CD4-positive, alpha-beta T cell treated with Interleukin-10 for 1 hour (primary cell): ENCODE data around the gene ATP9B.

Experiments
- DNase-seq: peaks from one replicate; pipeline ENCODE4 v3.0.0-alpha.2; 2020

ATP9B gene

DNA sequence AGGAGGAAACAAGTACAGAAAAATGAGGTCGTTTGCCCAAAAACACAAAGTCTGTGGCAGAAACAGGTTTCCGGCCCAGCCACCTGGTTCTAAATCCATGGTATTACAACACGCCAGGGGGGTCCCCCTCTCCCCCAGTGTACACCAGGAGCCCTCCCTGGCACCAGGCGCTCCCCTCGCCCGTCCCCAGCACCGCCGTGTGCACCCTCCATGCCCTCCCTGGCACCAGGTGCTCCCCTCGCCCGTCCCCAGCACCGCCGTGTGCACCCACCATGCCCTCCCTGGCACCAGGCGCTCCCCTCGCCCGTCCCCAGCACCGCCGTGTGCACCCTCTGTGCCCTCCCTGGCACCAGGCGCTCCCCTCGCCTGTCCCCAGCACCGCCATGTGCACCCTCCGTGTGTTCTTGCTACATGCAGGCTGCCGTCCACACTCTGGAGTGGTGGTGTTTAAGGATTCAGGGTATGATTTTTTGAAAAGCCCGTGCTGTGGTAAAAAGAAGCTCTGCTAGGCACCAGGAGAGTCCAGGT lies 266.7 kb downstream of the ATP9B start:
- no peak for DNase-seq

DNA sequence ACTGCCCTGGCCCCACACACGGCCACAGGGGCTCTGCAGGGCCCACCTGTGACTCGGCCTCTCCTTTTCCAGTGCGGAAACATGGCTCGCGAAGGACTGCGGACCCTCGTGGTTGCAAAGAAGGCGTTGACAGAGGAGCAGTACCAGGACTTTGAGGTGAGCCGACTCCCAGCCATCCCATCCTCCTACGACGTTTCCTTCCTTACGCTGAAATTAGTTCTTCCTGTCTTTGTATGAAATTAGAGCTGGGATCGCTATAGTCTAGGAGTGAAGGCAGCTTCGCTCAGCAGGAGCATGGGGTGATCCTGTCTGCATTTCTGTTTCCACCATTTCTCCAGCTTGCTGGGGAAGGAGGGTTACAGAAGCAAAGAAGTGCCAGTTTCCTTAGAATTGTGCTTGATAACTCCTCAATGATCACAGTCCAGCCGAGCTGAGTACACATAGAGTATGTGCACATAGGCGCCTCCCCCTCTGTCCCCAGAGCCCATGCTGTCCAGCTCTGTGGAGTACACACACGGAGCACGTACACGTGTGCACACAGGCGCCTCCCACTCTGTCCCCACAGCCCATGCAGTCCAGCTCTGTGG lies 267.5 kb downstream of the ATP9B start:
- DNase-seq, result no peak

DNA sequence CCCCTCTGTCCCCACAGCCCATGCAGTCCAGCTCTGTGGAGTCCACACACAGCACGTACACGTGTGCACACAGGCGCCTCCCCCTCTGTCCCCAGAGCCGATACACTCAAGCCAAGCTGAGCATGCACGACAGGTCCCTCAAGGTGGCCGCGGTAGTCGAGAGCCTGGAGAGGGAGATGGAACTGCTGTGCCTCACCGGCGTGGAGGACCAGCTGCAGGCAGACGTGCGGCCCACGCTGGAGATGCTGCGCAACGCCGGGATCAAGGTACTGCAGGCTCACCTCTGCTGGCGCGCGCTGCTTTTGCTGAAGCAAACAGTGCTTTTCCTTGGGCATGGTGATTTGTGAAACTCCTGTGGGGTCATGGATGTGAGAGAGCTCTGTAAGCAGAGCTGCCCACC lies 268.0 kb downstream of the ATP9B start:
- DNase-seq, result no peak

DNA sequence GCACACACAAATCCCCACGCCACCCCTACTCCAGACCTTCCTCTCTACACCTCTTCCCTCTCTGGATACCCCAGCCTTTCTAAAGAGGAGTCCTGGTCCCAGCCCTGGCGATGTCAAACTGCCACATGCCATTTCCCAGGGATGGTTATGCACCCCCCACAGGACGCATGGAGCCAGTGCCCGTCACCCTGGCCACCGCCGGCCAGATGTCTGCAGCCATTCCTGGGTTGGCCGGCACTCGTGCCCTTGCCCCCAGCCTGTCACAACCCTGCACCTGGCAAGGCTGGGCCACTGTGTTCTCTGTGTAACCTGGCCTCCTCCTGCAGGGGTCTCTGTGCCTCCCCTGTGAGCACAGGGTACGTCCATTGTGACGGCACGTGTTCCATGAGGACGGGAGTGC lies 268.4 kb downstream of the ATP9B start:
- DNase-seq, result no peak

DNA sequence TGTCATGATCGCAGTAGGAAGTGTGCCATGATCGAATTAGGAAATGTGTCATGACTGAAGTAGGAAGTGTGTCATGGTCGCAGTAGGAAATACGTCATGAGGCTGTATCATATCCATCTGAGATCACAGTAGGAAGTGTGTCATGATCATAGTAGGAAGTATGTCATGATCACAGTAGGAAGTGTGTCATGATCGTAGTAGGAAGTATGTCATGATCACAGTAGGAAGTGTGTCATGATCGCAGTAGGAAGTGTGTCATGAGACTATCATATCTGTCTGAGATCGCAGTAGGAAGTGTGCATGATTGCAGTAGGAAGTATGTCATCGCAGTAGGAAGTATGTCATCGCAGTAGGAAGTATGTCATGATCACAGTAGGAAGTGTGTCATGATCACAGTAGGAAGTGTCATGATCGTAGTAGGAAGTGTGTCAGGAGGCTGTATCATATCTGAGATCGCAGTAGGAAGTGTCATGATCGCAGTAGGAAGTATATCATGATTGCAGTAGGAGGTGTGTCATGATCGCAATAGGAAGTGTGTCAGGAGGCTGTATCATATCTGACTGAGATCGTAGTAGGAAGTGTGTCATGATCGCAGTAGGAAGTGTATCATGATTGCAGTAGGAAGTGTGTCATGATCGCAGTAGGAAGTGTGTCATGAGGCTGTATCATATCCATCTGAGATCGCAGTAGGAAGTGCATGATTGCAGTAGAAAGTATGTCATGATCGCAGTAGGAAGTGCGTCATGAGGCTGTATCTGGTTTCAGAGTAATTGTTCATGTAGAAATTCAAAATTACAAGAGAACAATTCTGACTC lies 270.1 kb downstream of the ATP9B start:
- no peak for DNase-seq

DNA sequence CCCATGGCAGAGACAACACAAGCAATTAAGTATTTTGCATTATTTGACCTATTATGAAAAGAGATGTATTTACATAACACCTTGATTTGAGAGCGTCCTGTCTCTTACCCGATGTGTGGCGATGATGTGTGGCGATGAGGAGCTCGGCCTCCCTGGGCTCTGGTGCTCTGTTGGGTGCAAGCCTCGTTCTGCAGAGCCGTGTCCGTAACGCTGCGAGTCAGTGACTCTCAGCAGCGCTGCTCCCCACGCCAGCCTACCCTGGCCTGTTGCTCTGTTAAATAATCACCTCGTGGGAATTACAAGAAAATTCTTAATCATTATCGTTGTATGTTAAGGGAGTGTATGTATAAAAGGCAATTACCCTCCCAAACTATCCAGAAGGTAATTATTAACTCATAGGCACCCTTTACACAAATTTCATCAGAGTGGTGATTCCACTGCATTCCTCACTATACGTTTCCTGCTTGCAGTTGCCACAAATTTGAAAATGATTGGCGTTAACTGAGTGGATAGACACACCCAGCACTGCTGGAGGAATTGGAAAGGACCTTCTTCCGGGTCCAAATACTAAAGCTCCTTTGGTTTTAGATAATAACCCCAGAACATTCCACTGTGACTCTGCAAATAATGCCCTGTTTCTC lies 274.5 kb downstream of the ATP9B start:
- no peak for DNase-seq

DNA sequence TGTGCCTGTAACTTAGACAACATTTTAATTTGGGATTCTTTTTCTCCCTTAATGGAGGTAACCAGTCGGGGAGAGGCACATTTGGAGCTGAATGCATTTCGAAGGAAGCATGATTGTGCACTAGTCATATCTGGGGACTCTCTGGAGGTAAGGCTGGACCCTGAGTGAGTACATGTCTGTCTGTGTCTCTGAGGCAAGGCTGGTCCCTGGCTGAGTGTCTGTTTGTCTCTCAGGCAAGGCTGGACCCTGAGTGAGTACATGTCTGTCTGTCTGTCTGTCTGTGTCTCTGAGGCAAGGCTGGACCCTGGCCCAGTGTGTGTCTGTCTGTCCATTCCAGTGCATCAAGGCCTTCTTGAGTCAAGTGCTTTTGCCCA lies 275.0 kb downstream of the ATP9B start:
- DNase-seq, result no peak

DNA sequence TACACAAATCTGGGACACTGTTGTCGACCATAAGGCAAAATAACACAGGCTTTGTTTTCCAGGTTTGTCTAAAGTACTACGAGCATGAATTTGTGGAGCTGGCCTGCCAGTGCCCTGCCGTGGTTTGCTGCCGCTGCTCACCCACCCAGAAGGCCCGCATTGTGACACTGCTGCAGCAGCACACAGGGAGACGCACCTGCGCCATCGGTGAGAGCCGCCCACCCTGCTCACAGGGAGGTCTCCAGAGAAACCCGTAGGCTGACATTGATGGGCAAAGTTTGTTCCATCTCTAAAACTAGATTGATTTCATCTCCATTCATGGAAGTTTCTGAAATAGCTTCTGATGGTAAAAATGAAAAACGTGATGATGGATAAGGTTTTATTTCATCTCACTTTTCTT lies 276.2 kb downstream of the ATP9B start:
- no peak for DNase-seq

DNA sequence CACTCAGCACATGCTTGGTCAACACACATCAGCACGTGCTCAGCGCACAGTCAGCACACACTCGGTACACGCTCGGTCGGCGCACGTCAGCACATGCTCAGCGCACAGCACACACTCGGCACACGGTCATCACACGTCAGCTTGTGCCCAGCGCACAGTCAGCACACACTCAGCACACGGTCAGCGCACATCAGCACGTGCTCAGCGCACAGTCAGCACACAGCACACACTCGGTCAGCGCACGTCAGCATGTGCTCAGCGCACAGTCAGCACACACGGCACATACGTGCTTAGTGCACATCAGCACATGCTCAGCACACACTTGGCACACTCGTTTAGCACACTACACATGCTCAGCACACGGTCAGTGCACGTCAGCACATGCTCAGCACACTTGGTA lies 276.8 kb downstream of the ATP9B start:
- DNase-seq, result no peak

DNA sequence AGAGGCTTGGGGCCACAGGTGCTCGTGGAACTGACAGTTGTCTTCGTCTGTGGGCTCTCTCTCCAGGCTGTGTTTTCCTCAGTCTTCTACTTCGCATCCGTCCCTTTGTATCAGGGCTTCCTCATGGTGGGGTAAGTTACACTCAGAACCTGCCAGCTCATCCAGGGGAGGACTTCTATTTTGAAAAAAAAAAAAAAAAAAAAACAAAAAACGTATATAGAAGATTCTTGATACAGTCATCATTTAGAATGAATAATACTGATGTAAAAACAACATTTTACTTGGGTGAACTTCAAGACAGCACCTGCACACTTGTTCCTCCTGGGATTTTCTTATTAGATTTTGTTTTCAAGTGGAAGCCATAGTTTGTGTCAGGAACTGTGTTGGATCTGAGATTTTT lies 278.9 kb downstream of the ATP9B start:
- DNase-seq, result no peak

DNA sequence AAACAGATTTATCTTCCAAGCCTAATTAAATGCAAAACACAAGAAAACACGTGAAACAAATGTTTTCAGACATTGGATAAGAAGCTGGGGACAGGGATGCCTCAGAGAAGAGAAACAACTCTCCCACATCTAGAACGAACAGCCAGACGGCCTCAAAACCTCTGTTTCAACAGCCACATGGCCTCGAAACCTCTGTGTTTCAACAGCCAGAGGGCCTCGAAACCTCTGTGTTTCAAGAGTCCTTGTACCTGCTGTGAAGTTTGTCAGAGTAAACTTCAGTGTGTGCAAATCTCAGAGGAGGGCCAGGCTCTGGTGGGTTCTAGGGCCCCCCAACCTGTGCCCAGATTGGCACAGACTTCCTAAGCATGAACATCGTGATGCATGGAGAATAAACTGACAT lies 283.2 kb downstream of the ATP9B start:
- DNase-seq, result no peak

DNA sequence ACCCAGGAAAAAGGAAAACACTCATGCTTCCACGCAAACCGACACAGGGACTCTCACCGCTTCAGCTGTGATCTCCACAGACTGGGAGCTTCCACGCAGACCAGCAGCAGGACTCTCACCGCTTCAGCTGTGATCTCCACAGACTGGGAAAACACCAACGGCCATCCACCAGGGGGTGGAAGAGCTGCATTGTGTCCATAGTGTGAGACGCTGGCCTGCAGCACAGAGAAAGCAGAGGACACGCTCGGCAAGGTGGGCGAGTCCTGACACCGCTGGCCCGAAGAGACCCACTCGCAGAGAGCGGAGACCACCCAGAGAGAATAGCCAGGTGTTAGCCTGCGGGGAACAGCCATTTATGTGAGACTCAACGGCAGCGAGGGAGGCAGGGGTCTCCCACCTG lies 284.1 kb downstream of the ATP9B start:
- DNase-seq, result no peak

DNA sequence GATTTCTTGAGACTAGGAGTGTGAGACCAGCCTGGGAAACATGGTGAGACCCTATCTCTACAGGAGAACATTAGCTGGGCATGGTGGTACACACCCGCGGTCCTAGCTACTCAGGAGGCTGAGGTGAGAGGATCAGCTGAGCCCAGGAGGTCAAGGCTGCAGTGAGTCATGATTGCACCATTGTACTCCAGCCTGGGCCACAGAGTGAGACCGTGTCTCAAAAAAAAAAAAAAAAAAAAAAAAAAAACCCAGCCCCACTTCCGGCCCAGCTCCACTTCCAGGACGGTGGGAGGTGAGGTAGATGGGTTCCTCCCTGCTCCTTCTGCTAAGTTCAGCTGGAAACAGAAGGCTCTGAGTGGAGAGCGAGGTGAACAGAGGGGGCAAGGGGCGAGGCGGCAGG lies 285.2 kb downstream of the ATP9B start:
- DNase-seq, result no peak

DNA sequence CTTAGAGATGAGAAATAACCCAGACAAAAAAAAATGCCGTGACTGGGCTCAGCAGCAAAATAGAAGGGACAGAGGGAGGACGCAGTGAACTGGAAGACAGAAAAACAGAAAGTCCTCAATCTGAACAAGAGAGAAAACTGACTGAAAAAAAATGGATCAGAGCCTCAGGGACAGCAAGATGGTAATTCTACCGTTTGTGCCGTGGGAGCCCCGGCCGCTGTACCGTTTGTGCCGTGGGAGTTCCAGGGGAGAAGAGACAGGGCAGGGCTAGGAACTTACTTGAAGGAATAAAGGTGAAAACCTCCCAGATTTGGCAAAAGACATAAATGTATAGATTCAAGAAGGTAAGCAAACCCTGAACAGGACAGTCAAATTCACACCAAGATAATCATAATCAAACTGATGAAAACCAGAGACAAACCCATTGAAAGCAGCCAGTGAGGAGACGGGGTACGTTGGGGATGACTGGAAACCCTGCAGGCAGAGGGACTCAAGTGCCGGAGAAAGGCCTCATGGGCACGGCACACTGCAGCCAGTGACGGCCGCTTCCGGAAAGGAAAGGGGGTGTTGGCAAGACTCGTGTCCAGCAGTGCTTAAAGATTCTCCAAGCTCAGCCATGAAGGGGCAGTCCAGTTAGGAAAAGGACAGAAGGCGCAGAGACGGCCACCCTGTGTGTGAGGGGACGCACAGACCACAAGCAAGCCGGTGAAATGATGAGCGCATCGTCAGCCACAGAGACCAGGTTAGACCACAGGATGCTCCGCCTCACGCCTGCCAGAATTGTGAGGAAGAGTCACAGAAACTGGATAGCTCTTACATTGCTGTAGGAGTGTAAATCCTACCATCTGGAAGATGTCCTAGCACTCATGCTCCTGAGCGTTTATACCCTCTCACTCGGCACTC lies 286.5 kb downstream of the ATP9B start:
- no peak for DNase-seq

DNA sequence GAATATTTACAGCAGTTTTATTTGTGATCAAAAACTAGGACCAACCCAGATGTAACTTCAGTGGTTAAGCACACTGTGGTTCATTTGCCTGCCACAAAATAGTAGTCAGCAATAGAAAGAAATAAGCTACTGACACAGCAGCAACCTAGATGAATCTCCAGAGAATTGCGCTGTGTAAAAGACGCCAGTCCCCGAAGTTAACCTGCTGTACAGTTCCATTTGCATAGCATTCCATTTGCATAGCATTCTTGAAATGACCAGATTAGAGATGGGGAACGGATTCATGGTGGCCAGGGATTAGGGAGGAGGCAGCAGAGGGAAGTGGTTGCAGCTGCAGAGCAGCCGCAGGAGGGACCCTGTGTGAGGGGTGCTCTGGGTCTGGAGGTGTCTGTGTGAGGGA lies 287.2 kb downstream of the ATP9B start:
- no peak for DNase-seq

DNA sequence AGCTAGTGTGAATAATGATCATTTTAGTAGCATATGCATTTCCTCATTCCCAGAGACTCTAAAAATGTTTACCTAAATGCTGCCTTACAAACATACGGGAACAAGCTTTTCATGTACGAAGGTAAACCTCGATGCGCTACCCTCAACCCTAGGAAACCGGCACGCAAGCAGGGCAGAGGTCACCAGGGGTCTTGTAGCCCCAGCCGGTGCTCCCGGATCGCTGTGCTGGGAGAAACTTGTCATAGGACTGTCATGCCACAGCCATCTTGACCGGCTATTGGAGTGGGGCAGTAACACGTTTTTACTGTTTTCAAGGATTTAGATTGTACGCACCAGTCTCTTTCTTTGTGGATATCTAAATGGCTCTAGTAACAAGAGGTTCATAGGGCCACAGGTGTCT lies 291.7 kb downstream of the ATP9B start:
- DNase-seq, result no peak

DNA sequence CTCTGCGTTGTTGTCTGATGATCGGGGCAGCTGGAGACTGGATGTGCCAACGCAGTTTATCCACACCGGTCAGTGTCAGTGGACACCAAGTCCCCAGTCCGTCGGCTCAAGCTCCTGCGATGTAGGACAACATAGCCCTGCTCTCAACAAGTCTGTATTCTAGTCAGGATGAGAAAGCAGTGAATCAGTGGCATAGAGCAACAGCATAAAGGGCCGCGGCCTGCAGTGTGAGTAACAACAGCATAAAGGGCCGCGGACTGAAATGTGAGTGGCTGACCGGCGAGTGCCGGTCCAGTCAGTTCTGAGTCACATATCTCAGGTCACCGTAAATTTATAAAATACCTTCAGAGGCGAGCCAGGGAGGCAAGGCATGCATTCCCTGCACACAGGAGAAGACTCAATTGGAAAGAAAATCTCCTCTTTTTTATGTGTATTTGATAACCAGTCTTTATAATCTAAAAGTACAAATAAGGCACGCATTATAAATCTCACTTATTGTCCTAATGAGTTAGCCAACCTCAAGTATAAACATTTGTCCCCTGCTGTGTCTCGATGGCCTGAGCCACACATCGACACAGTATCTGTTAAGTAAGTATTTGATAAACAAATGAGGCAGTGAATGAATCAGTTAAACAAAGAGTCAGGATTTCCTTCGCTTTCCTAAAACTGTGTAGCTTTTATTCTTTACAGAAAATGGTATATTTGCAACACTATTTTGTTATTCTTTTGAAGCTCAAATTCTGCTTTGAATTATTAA lies 292.8 kb downstream of the ATP9B start:
- DNase-seq, result no peak

DNA sequence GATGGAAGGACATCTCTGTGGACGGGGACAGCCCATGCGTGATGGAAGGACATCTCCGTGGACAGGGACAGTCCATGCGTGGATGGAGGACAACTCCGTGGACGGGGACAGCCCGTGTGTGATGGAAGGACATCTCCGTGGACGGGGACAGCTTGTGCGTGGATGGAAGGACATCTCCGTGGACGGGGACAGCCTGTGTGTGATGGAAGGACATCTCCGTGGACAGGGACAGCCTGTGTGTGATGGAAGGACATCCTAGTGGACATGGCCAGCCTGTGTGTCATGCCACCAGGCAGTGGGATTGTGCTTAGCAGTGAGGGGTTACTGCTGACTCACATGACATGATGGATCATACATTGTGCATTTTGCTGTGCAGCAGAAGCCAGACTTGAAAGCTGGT lies 296.5 kb downstream of the ATP9B start:
- no peak for DNase-seq

DNA sequence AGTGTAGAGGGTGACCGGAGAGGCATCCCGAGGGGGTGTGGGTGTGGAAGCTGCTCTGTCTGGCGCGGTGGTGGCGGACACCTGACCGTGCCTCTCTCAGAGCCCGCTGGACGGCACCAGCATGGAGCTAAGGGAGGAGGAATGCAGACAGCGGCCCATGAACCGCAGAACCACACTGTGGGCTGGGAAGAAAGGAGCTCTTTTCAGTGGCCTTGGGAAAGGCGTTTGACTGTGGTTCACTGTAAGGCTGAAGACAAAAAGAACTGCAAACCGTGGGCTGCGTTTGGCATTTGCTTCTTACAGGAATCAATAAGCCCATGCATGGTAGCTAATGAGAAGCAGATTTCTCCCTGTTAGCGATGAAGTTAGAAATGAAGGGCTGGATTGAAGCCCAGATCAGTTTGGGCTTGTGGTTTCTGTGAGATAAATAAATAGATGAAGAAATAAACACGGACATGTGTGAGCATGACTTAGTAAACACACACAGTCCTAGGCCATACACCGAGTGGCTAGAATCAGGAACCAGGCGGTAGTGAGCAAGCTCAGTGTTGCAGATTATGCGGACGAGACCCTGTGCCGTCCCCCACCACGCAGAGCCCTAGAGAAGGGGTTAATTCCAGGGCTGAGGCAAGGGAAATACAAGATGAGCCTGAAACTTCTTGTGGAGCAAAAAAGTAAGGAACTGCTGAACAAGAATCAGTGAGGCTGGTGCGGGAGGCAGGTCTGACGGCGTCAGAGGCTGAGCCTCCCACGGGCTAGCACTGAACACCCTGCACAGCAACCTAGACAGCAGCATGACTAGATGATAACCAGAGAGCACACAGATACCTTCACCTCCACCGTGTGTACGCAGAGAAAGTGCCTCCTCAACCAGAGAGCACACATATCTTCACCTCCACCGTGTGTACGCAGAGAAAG lies 297.2 kb downstream of the ATP9B start:
- DNase-seq, result no peak

DNA sequence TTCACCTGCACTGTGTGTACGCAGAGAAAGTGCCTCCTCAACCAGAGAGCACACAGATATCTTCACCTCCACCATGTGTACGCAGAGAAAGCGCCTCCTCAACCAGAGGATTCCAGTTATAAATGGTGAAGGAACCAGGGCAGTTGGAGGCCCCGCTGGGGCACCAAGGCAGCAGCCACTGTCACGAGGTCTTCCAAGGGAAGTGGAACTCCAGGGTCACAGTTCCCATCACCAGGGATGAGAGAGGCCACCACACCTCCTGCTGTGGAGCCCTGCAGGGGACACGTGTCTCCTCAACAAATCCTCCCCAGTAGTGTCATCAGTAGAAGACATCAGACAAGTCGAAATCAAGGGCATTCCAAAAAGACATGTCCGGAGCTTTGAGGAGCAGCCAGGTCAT lies 298.3 kb downstream of the ATP9B start:
- no peak for DNase-seq

DNA sequence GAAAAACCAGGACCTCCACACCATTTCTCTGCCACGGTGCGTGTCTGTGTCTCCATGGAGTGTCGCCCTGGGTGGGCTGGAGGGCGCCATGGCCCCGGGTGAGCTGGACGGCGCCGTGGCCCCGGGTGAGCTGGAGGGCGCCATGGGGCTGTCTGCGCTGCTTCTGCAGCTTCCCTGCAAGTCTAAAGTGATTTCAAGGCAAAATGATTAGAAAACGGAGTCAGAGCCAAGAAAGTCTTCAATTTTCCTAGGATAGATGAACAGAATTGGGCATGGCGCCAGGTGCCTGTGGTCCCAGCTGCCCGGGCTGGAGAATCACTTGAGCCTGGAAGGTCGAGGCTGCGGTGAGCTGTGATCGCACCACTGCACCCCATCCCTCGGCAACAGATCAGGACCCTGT lies 298.8 kb downstream of the ATP9B start:
- no peak for DNase-seq
